GM21423 (cell line): ENCODE data around the gene FMC1.

Experiments used
- ATAC-seq: cut with Tn5 transposase; IDR thresholded peaks from one replicate; pipeline ENCODE4 v1.9.1; 2021; ENCODE audit warnings: mild to moderate bottlenecking, moderate library complexity; ENCODE audit not compliant: unreplicated experiment

The FMC1 gene

DNA sequence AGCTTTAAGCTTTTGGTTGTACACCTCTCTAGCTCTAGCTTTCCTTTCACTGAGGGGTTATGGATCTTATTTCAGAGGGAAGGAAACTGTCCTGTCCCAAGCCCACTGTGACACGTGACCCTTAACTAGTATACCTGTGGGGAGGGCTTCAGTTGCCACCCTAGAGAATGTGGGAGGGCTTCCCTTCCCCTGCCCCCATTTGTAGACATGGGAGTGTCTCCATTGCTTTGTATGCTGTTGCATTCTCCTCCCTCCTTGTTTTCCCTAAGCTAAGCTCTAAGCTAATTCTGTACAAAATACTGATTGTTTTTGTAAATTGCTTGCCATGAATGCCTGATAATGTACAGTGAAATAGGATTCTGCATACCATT is 29.8 kb downstream of the FMC1 start:
- no peak for ATAC-seq

DNA sequence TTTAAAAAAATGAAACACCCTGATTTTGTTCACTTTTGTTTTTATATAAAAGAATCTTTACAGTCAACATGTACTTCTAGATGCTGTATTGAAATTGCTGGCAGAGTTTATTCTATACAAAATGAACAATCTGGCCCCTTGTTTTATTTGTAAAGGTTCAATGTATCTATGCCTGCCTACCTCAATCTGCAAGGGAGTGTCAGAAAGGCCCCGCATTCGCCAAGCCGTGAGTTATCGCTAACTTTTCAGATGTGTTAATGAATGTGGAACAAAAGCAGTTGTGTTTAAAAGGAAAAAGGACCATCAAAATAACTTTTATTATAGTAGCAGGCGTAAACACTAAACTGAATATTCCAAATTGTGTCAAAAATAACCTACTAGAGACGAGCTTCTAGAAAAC is 33.1 kb downstream of the FMC1 start:
- ATAC-seq, result no peak

DNA sequence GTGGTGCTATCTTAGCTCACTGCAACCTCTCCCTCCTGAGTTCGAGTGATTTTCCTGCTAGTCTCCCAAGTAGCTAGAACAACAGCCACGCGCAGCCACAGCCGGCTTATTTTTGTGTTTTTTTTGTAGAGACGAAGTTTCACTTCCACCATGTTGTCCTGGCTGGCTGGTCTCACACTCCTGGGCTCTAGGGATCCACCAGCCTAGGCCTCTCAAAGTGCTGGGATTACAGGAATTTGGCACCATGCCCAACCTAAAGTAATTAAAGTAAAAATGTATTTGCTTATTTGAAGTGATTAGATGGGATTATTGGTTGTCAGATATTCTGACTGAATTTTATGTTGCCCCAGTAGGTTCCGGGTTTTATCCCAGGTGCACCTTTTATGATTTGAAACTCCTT is 41.3 kb downstream of the FMC1 start:
- no peak for ATAC-seq

DNA sequence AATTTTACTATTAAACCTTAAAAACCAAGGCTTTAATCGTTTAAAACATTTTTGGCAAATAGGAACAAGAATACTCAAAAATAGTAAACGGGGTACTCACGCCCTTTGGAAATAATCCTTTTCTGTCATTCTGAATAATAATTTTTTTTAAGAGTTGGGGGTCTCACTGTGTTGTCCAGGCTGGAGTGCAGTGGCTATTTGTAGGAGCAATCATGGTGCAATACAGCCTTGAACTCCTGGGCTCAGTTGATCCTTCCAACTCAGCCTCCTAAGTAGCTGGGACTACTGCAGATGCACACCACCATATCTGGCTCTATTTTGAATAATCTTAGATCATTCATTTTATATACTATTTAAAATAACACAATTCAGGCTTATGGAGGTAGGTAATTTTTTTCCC is 43.5 kb downstream of the FMC1 start:
- no peak for ATAC-seq

DNA sequence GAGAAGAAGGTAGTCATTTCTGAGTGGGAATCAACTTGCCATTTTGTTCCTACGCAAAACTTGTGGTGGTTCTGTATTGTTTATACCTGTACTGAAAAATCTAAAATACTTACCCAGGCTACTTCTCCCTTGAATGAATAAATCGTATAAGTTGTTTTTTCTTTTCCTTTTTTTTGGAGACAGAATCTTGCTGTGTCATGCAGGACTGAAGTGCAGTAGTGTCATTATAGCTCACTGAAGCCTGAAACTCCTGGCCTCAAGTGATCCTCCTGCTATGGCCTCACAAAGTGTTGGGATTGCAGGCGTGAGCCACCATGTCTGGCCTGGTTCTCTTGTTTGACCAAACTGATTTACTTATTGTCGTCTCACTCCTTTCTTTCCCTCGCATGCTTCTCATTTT is 46.5 kb downstream of the FMC1 start:
- ATAC-seq, result no peak

DNA sequence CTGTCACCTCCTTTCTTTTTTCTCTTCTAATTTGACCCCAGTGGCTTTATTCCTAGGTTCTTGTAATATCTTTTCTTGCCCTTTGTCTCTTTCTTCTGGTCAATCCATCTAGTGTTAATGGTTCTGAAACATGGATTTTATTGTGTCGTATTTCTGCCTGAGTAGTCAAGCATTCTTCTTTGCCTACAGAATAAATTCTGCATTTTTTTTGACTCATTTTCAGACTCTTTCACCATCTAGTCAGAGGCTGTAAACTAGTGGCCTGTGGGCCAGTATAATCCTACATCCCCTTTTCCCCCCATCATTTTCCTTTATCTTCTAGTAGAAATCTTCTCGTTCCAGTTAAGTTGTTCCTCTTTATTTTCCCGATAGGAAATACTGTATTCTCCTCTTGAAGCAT is 48.0 kb downstream of the FMC1 start:
- no peak for ATAC-seq

DNA sequence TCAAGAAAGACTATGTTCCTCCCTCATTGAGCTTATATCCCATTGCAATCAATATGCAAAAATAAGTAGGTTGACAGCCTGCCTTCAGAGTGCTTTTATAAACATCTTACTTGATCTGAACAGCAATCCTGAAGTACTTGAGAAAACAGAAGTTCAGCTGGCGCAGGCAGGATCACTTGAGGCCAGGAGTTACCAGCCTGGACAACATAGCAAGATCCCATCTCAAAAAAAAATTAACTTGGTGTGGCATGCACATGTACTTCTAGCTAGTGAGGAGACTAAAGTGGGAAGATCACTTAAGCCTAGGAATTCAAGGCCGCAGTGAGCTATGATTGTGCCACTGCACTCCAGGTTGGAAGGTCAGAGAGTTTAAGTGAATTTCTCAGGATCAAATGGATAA is 48.6 kb downstream of the FMC1 start:
- ATAC-seq, result no peak

DNA sequence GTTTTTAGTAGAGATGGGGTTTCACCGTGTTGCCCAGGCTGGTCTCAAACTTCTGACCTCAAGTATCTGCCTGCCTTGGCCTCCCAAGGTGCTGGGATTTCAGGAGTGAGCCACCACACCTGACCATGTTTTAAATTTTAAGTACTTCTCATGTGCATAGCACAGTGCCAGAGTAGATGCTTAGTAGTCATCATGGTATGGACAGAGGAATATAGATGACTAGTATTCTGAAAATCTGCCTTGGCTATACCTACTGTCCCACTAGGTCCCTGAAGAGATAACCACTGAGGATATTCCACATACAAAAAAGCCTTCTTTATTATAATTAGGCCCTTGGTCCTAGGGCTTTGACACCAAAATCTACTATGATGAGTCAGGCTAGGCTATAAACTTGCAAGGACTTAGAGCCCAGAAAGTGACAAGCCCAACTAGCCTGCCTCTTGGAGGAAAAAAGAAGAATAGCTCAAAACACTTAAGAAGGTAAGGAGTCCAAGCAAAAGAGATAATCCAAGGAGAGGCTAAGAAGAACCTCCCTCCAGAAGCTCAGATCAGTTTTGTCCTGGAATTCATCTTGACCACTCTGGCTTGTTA is 52.6 kb downstream of the FMC1 start:
- ATAC-seq, result no peak

DNA sequence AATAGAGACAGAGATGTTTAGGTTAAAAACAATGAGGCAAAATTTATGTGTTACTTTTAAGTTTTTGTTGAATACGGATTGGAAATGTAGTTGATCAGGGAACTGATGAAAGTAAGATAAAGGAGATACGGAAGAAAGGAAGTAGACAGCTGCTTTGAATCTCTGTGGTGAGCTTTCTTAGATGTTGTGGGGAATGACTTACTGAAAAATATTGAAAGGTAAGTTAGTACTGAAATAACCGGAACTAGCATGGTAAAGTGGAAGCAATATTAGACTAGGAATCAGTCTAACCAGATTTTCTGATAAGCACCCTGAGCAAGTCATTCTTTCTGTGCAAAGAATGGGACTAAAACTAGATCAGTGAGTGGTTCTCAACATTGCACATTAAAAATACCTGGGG is 53.4 kb downstream of the FMC1 start:
- no peak for ATAC-seq
